IMR-90 (cell line): ENCODE data around the gene ZNF862. TPM values are rescaled to one million over a fixed set of nuclear protein-coding genes. Genes with fewer than 3 reads are reported as not detected.

Source experiments
- ATAC-seq: fragments of 200-7000 bp; cut with Tn5 transposase; 2 replicates; pipeline ENCODE4 v1.9.1; 2020; ENCODE audit warnings: low read depth, mild to moderate bottlenecking, moderate library complexity
- BruUV-seq: library from RNA; stranded (reverse); fragments of 400-500 nt; replicated peaks from 2 replicates; lab custom pipeline; 2021; lab: Mats Ljungman, UMichigan
- CTCF ChIA-PET: fragments of 300-600 bp; formaldehyde crosslinking; extraction: SDS; loops from one replicate; lab custom pipeline; 2021; ENCODE audit warnings: antibody characterized with exemption; lab: Yijun Ruan, JAX
- POLR2A ChIA-PET: fragments of 300-600 bp; sonication (Branson Sonifier 250); formaldehyde crosslinking; loops from one replicate; lab custom pipeline; 2022; ENCODE audit warnings: antibody characterized with exemption; ENCODE audit not compliant: unreplicated experiment; lab: Charles Lee
- DNase-seq: peaks from one replicate; pipeline ENCODE4 v3.0.0; 2013
- H2AFZ ChIP-seq: replicated peaks from 2 replicates; pipeline ENCODE3; 2013; ENCODE audit warnings: low read length, mild to moderate bottlenecking; ENCODE audit not compliant: poor library complexity
- H2AK5ac ChIP-seq: 2 replicates; pipeline ENCODE4 v1.6.1; 2013; ENCODE audit warnings: low read depth, low read length, inconsistent platforms
- H2AK9ac ChIP-seq: replicated peaks from 2 replicates; pipeline ENCODE3; 2013; ENCODE audit warnings: mild to moderate bottlenecking, low read depth, low read length, moderate library complexity; ENCODE audit not compliant: poor library complexity
- H2BK120ac ChIP-seq: 2 replicates; pipeline ENCODE4 v1.6.1; 2013; ENCODE audit warnings: low read depth, low read length, inconsistent platforms
- H2BK15ac ChIP-seq: 3 replicates; pipeline ENCODE4 v1.6.1; 2013; ENCODE audit warnings: low read depth, low read length, inconsistent platforms
- H2BK20ac ChIP-seq: 2 replicates; pipeline ENCODE4 v1.6.1; 2013; ENCODE audit warnings: low read depth, mild to moderate bottlenecking, inconsistent platforms, low read length, moderate library complexity
- H2BK5ac ChIP-seq: 2 replicates; pipeline ENCODE4 v1.6.1; 2013; ENCODE audit warnings: mild to moderate bottlenecking, low read depth, low read length, inconsistent platforms; ENCODE audit not compliant: poor library complexity, severe bottlenecking
- H3K14ac ChIP-seq: replicated peaks from 2 replicates; pipeline ENCODE4 v1.6.1; 2013; ENCODE audit warnings: low read depth, low read length, inconsistent platforms
- H3K18ac ChIP-seq: 2 replicates; pipeline ENCODE4 v1.6.1; 2013; ENCODE audit warnings: low read depth, low read length, control low read depth
- H3K23ac ChIP-seq: 2 replicates; pipeline ENCODE4 v1.6.1; 2013; ENCODE audit warnings: low read depth, low read length, inconsistent platforms
- H3K27ac ChIP-seq: 2 replicates; pipeline ENCODE4 v1.5.1; 2013; ENCODE audit warnings: mild to moderate bottlenecking, control low read depth, low read length; ENCODE audit not compliant: insufficient read depth
- H3K27me3 ChIP-seq: 2 replicates; pipeline ENCODE4 v1.6.1; 2013; ENCODE audit warnings: low read length; ENCODE audit not compliant: control insufficient read depth, insufficient read depth
- H3K36me3 ChIP-seq: 2 replicates; pipeline ENCODE4 v1.6.1; 2013; ENCODE audit warnings: low read length, mixed read lengths; ENCODE audit not compliant: control insufficient read depth, insufficient read depth
- H3K4ac ChIP-seq: 2 replicates; pipeline ENCODE4 v1.6.1; 2013; ENCODE audit warnings: low read depth, low read length, inconsistent platforms
- H3K4me1 ChIP-seq: 2 replicates; pipeline ENCODE4 v1.6.1; 2013; ENCODE audit warnings: low read length, mixed read lengths; ENCODE audit not compliant: control insufficient read depth, insufficient read depth
- H3K4me2 ChIP-seq: 2 replicates; pipeline ENCODE4 v1.6.1; 2013; ENCODE audit warnings: low read depth, mild to moderate bottlenecking, control low read depth, low read length, moderate library complexity
- H3K4me3 ChIP-seq: 2 replicates; pipeline ENCODE4 v1.5.1; 2013; ENCODE audit warnings: low read depth, mild to moderate bottlenecking, control low read depth, low read length, moderate library complexity; ENCODE audit not compliant: insufficient read depth
- H3K56ac ChIP-seq: 2 replicates; pipeline ENCODE4 v1.6.1; 2013; ENCODE audit warnings: low read length, inconsistent platforms; ENCODE audit not compliant: insufficient read depth; ENCODE audit errors: extremely low read depth
- H3K79me1 ChIP-seq, 2 experiments: 2 replicates each; pipeline ENCODE4 v1.6.1; 2013; ENCODE audit warnings: low read length in 2 of 2, inconsistent platforms in 1 of 2, low read depth in 1 of 2
- H3K9ac ChIP-seq: 2 replicates; pipeline ENCODE4 v1.6.1; 2013; ENCODE audit warnings: low read depth, low read length, control low read depth
- H3K9me1 ChIP-seq: 2 replicates; pipeline ENCODE4 v1.6.1; 2013; ENCODE audit warnings: low read length, inconsistent platforms; ENCODE audit not compliant: insufficient read depth
- H3K9me3 ChIP-seq: 2 replicates; pipeline ENCODE4 v1.6.1; 2013; ENCODE audit warnings: low read length; ENCODE audit not compliant: control insufficient read depth, insufficient read depth
- H4K20me1 ChIP-seq: 2 replicates; pipeline ENCODE4 v1.6.1; 2013; ENCODE audit warnings: low read length, inconsistent platforms; ENCODE audit not compliant: insufficient read depth
- H4K5ac ChIP-seq: 2 replicates; pipeline ENCODE4 v1.6.1; 2013; ENCODE audit warnings: mild to moderate bottlenecking, low read depth, low read length, control low read depth
- H4K8ac ChIP-seq, 2 experiments: 2 replicates each; pipeline ENCODE4 v1.6.1; 2013; ENCODE audit warnings: low read depth in 2 of 2, low read length in 2 of 2, control low read depth in 1 of 2, inconsistent platforms in 1 of 2
- H4K91ac ChIP-seq: 2 replicates; pipeline ENCODE4 v1.6.1; 2013; ENCODE audit warnings: low read depth, low read length, inconsistent platforms; ENCODE audit not compliant: insufficient read depth
- FOS ChIP-seq: fragments of 150-350 bp; IDR thresholded peaks from 2 replicates; pipeline ENCODE4 v1.6.1; 2016; ENCODE audit warnings: low read depth, low read length
- WGBS, 2 experiments: methylation state at CpG; one replicate each; pipeline versions ENCODE4 v1.1.5 to v1.1.7; 2013; ENCODE audit warnings: missing lambda C conversion rate in 2 of 2; ENCODE audit not compliant: insufficient read length in 1 of 2; ENCODE audit errors: extremely low coverage in 2 of 2; 5-methylcytosine and 5-hydroxymethylcytosine counted together
- dilution Hi-C: fragments of 300-500 bp; cut with HindIII; formaldehyde crosslinking; loops from one replicate; pipeline ENCODE4 v1.14.3; 2018; ENCODE audit warnings: low sequenced_read_pairs; ENCODE audit not compliant: unreplicated experiment
- in situ Hi-C: fragments of 300-500 bp; cut with MboI; formaldehyde crosslinking; loops from 3 replicates; pipeline ENCODE4 v1.14.3; 2019; ENCODE audit warnings: low sequenced_read_pairs, inconsistent platforms, mixed read lengths
- intact Hi-C: fragments of 100-400 bp; cut with micrococcal nuclease; formaldehyde crosslinking; loops from 2 replicates; pipeline ENCODE4 v1.10.0; 2022
- polyA plus RNA-seq, 3 experiments: library from polyadenylated mRNA; depleted of rRNA; stranded (reverse); fragments of >200 nt; gene quantifications; 2 replicates each; pipeline ENCODE4 v1.2.3, GENCODE V29; 2012; ENCODE audit warnings: low replicate concordance in 1 of 3
- total RNA-seq: library from RNA; depleted of rRNA; stranded (reverse); fragments of >200 nt; gene quantifications from 2 replicates; pipeline ENCODE4 v1.2.3, GENCODE V29; 2012

Gene ZNF862
- total and polyA plus RNA-seq, 2 of the 4 experiments (the other 2 are of a cell fraction) = 5.9 to 10.8 TPM

- H3K4me1 ChIP-seq = no peaks in the 10 kb centered on the region
- no peak overlapping the region for H3K9ac ChIP-seq
- H4K20me1 ChIP-seq = no peaks in the 10 kb centered on the region
- H4K8ac ChIP-seq = no peak overlapping the region
- no peak overlapping the region for H2BK5ac ChIP-seq
- H3K79me1 ChIP-seq = no peaks in the 10 kb centered on the region; a peak in 2 of 4 replicates
- H2BK20ac ChIP-seq = no peak overlapping the region
- no peak overlapping the region for H2BK15ac ChIP-seq
- no peak overlapping the region for H2BK120ac ChIP-seq
- ChIA-PET POLR2A (no interaction called here), CTCF (no interaction called here)
- H3K4me2 ChIP-seq = no peak overlapping the region
- H3K9me1 ChIP-seq = no peaks in the 10 kb centered on the region; the same call in 1 of the 2 replicates
- H3K56ac ChIP-seq = no peak overlapping the region
- H4K5ac ChIP-seq = no peak overlapping the region
- H3K27me3 ChIP-seq = no peaks in the 10 kb centered on the region
- WGBS, 2 experiments = 100% methylated on average over 7 of the region's 9 CpGs; no CpG with 5 or more reads in 1 of the 2 experiments
- no peak for TF ChIP-seq FOS
- in situ Hi-C loops = no loop called here
- no peak overlapping the region for H3K4ac ChIP-seq
- H3K14ac ChIP-seq = no peak overlapping the region
- intact Hi-C loops = no loop called here
- dilution Hi-C loops = no loop called here
- H2AK5ac ChIP-seq = no peak overlapping the region
- H3K27ac ChIP-seq = peak overlapping the region; percentile 26; the same call in 1 of the 2 replicates
- H3K23ac ChIP-seq = no peak overlapping the region
- no peak overlapping the region for H3K4me3 ChIP-seq
- no peak overlapping the region for H4K91ac ChIP-seq
- H3K18ac ChIP-seq = no peak overlapping the region
- H2AFZ ChIP-seq = no peak overlapping the region
- peaks cover 13% of the 10 kb centered on the region for H3K36me3 ChIP-seq
- no peak overlapping the region for H2AK9ac ChIP-seq
- no TSS peak for BruUV-seq
- no peak for DNase-seq
- no peak for ATAC-seq
- no peaks in the 10 kb centered on the region for H3K9me3 ChIP-seq
These were observed 7.8 kb downstream of the ZNF862 start for GRCh38 chr7:149846021-149846420.
